Right kidney (tissue), 1 donor: ENCODE data around the gene GNAO1.

Source experiments
- DNase-seq: peaks from one replicate; pipeline ENCODE4 v3.0.0-alpha.2; 2016

Gene GNAO1

GRCh38 chr16:56237451-56237930 lies 46.2 kb downstream of the GNAO1 start:
- DNase-seq: no peak

DNA sequence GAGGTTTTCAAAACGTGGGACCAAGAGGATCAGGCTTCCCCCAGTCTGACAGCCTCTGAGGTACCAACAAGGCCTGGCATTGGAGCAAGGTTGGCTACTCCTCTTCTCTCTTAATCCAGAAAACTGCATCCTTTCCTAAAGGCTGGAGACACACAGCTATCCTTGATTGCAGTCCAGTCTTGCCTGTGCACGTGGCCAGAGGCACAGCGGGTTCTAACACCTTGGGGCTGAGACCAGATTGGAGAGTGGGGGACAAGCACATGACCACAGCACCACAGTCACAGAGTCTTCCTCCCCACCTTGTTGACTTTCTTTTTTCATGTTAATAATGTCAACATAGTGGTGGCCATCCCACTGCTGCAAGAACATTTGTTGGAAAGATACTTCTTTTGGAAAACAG lies 46.9 kb downstream of the GNAO1 start:
- DNase-seq: no peak

DNA sequence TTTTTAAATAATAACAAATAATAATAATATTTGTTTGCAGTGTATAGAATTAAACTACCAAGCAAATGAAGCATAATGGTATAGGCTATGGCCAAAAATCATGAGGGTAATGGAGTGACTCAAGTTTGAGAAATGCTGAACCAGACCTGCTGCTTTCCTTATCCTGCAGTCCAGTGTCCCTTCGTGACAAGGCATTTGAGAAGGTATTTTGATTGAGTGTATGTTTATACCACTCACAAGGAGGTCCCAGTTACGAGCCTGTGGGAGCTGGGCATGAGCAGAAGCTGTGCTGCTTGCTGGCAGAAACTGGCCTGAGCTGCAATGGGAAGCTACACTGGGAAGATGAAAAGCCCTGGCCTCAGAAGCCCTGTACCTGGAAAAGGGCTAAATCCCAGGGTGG lies 50.3 kb downstream of the GNAO1 start:
- DNase-seq: no peak

- DNase-seq: no peak
Observed at GRCh38 chr16:56242740-56243139, 51.5 kb downstream of the GNAO1 start.

- DNase-seq: no peak
Observed at GRCh38 chr16:56244612-56245011, 53.3 kb downstream of the GNAO1 start.

DNA sequence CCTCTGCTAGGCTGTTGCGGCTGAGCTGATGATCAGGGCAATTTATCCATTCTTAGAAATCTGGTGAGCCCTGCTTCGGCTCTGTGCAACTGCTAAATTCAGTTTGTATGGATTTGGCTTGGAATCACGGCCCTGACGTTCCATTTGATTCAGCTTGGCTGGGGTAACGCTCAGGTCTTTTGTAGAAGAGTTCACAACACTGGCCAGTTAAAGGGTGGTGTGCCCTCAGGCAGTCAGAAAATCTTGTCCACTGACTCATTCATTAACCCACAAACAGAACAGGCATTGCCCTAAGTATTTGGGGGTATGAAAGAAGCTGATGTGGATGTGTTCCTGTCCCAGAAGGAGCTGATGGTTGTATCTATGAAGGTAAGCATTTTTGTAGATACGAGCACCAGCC lies 53.9 kb downstream of the GNAO1 start:
- no peak for DNase-seq

- DNase-seq: peak; percentile 26
Observed at GRCh38 chr16:56246051-56246817, 54.9 kb downstream of the GNAO1 start.

DNA sequence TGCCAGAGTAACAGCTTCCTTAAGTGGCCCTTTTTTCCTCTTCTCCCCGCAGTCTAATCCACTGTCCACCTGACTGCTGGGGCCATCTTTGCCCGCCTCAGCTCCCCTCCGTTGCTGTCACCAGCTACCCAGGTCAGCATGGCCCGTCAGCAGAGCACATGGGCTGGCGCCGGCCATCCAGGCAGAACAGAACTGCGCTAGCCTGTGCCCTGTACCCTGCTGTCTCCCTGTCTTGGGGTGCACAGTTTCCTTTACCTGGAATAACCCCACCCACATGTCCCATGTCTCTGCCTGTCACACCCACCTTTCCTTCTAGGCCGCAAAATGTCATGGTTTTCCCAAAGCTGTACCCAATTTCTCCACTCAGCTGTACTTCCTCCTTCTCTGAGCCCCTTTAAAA lies 55.7 kb downstream of the GNAO1 start:
- DNase-seq: no peak

DNA sequence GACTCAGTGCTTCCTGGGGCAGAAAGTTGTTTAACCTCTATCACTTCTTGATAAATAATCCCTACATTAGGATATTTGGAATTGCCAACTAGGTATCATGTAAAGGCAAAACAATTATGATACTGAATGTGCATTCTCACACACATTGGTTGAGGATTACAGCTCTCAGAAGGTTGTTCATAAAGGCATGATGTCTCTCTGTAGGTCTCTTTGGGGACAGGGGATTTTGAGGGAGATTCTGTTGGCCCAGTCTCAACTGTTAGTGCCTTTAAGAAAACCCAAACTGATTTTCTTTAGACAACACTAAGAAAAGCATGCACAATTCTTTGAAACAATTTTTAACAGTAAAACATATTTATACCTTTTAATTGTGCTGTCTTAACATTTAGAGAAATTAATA lies 56.5 kb downstream of the GNAO1 start:
- DNase-seq: no peak

DNA sequence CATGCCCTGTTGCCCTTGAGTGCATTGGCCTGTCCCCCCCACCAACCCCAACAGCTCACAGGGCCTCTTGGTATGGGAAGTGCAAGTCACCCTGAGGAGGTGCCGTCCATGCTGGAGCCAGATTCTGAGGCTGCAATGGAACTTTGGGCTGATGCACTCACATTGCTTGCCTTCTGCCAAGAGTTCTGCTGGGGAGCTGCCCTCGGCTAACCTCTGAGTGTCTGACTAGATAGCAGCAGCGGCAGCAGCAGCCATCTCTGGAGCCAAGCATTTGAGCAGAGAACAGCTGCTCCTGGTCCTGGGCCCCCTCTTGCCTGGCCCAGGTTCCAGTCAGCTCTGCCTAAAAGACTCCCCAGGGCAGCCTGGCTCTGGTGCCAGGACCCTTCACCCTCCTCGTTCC lies 61.5 kb downstream of the GNAO1 start:
- DNase-seq: no peak

DNA sequence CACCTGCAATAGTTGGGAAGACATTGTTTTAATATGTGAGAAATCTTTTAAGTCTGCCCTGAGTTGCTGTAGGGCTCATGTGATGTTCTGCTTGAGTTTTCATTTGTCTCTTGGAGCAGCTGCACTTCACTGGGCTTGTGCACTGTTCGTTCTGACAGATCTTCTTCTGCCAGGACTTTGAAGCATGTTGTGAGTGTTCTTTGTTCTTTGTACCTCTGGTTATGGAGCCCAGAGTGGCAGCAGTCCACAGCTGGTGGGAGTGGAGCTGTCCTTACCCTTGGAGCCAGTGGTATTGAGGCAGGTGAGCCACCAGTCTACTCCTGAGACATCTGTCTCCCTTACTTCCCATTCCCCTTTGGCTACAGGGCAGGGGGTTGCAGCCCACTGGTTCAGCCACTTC lies 64.6 kb downstream of the GNAO1 start:
- DNase-seq: no peak

- DNase-seq: no peak
Observed at GRCh38 chr16:56257239-56257638, 66.0 kb downstream of the GNAO1 start.

GRCh38 chr16:56257666-56258342 lies 66.5 kb downstream of the GNAO1 start:
- DNase-seq: no peak

DNA sequence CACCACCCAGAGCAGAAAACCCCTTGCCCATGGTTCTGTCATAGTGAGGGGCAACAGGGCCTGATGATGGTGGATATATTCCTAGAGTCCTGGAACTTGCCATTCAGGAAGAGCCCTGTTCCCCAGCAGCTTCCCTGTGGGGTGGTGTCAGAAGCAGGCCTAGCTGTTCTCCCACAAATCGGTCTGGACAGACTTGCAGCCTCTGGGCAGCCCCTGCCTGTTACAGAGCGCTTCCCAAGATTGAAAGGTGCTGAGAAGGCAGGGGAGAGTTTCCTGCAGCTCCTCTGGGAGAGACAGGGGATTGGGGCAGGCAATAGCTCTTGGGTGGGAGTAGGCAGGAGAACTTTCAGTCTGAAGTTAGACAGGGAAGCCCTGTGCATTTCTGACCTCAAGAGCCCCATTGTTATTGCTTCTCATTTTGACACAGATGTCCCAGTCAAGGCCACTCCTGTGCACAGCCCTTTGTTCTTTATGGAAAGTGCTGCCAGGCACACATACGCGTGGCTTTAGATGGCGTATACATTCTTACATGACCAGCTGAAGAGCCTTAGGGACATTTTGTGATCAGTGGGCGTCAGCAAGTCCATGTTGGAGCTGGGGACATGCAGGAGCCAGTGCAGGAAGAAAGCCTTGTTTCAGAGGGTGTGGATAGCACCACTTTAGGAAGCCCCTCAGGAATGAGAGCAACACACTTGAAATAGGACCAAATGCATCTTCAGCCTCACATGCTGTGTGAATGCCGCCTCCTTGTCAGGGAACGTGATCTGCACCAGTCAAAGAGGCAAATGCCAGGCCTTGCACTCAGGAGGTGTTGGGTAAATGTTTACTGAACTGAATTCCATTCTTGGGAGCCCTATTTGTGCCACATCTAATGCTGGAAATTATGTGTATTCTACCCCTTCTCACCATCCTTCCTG lies 67.5 kb downstream of the GNAO1 start:
- DNase-seq: no peak

- DNase-seq: no peak
Observed at GRCh38 chr16:56259425-56259779, 68.1 kb downstream of the GNAO1 start.

GRCh38 chr16:56260378-56261160 lies 69.3 kb downstream of the GNAO1 start:
- no peak for DNase-seq

- no peak for DNase-seq
Observed at GRCh38 chr16:56261656-56262055, 70.4 kb downstream of the GNAO1 start.

GRCh38 chr16:56262148-56262547 lies 70.9 kb downstream of the GNAO1 start:
- DNase-seq: no peak

GRCh38 chr16:56262551-56263245 lies 71.4 kb downstream of the GNAO1 start:
- no peak for DNase-seq

DNA sequence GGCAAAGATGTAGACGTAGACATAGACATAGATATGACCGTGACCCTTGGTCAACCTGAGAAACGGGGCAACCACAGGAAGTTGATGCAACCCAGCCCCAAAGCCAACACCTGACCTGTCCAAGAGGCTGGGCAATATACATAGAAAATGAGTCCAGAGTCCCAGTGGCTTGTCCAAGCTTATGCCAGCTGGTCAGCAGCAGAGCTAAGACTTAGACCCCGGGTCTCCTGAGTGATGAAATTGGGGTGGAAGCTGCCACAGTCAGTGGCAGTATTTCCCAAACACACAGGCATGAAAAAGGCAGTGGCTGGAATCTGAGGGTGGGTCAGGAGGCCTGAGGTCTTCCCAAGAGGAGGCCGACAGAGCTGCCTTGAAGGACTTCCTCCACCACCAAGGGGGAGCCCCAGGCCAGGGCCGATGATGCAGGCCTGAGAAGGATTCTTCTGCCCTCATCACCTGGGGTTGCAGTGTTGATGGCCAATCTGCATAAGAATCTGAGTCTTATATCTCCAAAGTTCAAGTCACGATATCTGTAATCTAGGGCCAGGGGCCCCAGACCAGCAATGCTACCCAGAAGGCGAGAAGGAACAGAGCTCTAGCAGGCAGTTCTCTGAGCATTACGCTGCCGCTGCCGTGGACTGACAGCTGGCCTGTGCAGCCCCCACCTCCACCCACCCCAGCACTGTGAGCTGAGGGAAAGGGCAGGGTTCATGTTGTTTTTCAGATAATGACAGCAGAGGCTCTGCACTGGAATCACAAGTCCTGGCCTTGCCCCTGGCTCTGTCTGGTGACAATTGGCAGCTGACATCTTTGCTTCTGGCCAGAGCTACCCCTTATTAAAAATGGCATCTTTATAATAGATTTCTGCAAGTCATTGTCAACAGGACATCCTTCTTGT lies 72.7 kb downstream of the GNAO1 start:
- DNase-seq: peak; percentile 20

GRCh38 chr16:56264609-56264972 lies 73.3 kb downstream of the GNAO1 start:
- DNase-seq: no peak
